GM12878 (cell line): ENCODE results near the gene SLC25A52. TPM values are rescaled to one million over a fixed set of nuclear protein-coding genes. Genes with fewer than 3 reads are reported as not detected.

Experiments
- ATAC-seq: fragments of 200-7000 bp; cut with Tn5 transposase; 3 replicates; pipeline ENCODE4 v1.9.1; 2020; ENCODE audit warnings: mild to moderate bottlenecking, moderate library complexity
- BruUV-seq: library from RNA; stranded (reverse); fragments of 400-500 nt; replicated peaks from 2 replicates; lab custom pipeline; 2021; lab: Mats Ljungman, UMichigan
- CTCF ChIA-PET: fragments of 300-600 bp; sonication (Branson Sonifier 250); formaldehyde crosslinking; extraction: SDS; loops from one replicate; lab custom pipeline; 2021; ENCODE audit warnings: inconsistent platforms; lab: Yijun Ruan, JAX
- POLR2A ChIA-PET: fragments of 350-600 bp; formaldehyde crosslinking; extraction: SDS; loops from one replicate; lab custom pipeline; 2021; ENCODE audit warnings: inconsistent platforms; lab: Charles Lee
- RAD21 ChIA-PET: fragments of 300-600 bp; sonication (Branson Sonifier 250); formaldehyde crosslinking; loops from one replicate; lab custom pipeline; 2023; ENCODE audit warnings: antibody characterized with exemption; ENCODE audit not compliant: unreplicated experiment; lab: Charles Lee
- SMC1A ChIA-PET: fragments of 300-600 bp; sonication (Branson Sonifier 250); formaldehyde crosslinking; loops from one replicate; lab custom pipeline; 2023; ENCODE audit not compliant: unreplicated experiment, uncharacterized antibody; lab: Charles Lee
- DNase-seq: peaks from one replicate; pipeline ENCODE4 v3.0.0-alpha.2; 2011; ENCODE audit warnings: low read depth, low spot score
- FAIRE-seq: peaks from 3 replicates; lab custom pipeline; 2011; peaks lifted over from hg19 to GRCh38; lab: Jason Lieb, UNC
- H2AFZ ChIP-seq: 2 replicates; pipeline ENCODE4 v1.6.0; 2011; ENCODE audit warnings: low read depth, low read length, control low read depth; ENCODE audit not compliant: control insufficient read depth
- H3K27ac ChIP-seq: 2 replicates; pipeline ENCODE4 v1.5.1; 2011; ENCODE audit warnings: control low read depth; ENCODE audit not compliant: control insufficient read depth, insufficient read depth
- H3K27me3 ChIP-seq, 2 experiments: replicated peaks in 1 of 2; 2 replicates each; pipeline versions ENCODE4 v1.6.0 to v1.6.1; 2011; ENCODE audit warnings: low read length in 1 of 2; ENCODE audit not compliant: control insufficient read depth in 2 of 2, insufficient read depth in 2 of 2
- H3K36me3 ChIP-seq, 2 experiments: 2 replicates each; pipeline ENCODE4 v1.5.1; 2011; ENCODE audit warnings: low read length in 1 of 2; ENCODE audit not compliant: control insufficient read depth in 2 of 2, insufficient read depth in 2 of 2
- H3K4me1 ChIP-seq: 2 replicates; pipeline ENCODE4 v1.6.1; 2011; ENCODE audit warnings: mild to moderate bottlenecking, low read length, moderate library complexity, mixed read lengths; ENCODE audit not compliant: control insufficient read depth, insufficient read depth
- H3K4me2 ChIP-seq: 2 replicates; pipeline ENCODE4 v1.6.0; 2011; ENCODE audit warnings: control low read depth; ENCODE audit not compliant: control insufficient read depth, insufficient read depth
- H3K4me3 ChIP-seq: fragments of 200-600 bp; sonication (generic); 2 replicates; pipeline ENCODE4 v1.5.1; 2016
- H3K79me2 ChIP-seq: 2 replicates; pipeline ENCODE4 v1.6.0; 2011; ENCODE audit warnings: low read length; ENCODE audit not compliant: control insufficient read depth, insufficient read depth
- H3K9ac ChIP-seq: 2 replicates; pipeline ENCODE4 v1.8.0; 2011; ENCODE audit warnings: low read length, control low read depth, mixed read lengths; ENCODE audit not compliant: control insufficient read depth, insufficient read depth
- H3K9me3 ChIP-seq: replicated peaks from 3 replicates; pipeline ENCODE4 v1.5.1; 2011; ENCODE audit warnings: mild to moderate bottlenecking, low read length; ENCODE audit not compliant: control insufficient read depth, insufficient read depth
- H4K20me1 ChIP-seq: 2 replicates; pipeline ENCODE4 v1.6.0; 2011; ENCODE audit not compliant: control insufficient read depth, insufficient read depth
- CHD1 ChIP-seq: IDR thresholded peaks from 2 replicates; pipeline ENCODE4 v1.6.1; 2012; ENCODE audit warnings: low read depth, low read length, improper control_type of control experiment
- CREM ChIP-seq: IDR thresholded peaks from 2 replicates; pipeline ENCODE4 v1.6.1; 2014; ENCODE audit warnings: antibody characterized with exemption, low read depth
- KLF5 ChIP-seq: fragments of 450-650 bp; IDR thresholded peaks from 2 replicates; pipeline ENCODE4 v1.6.1; 2014; ENCODE audit warnings: mild to moderate bottlenecking; ENCODE audit not compliant: partially characterized antibody
- MEF2A ChIP-seq: IDR thresholded peaks from 2 replicates; pipeline ENCODE4 v1.6.1; 2011; ENCODE audit warnings: low read depth, mild to moderate bottlenecking, low read length, moderate library complexity; ENCODE audit not compliant: insufficient read depth
- NRF1 ChIP-seq: conservative IDR thresholded peaks from 2 replicates; pipeline ENCODE4 v1.6.1; 2011; ENCODE audit warnings: mild to moderate bottlenecking, low read depth, low read length, improper control_type of control experiment
- RCOR1 ChIP-seq: conservative IDR thresholded peaks from 2 replicates; pipeline ENCODE4 v1.6.1; 2012; ENCODE audit warnings: low read depth, low read length, improper control_type of control experiment
- YY1 ChIP-seq: IDR thresholded peaks from 2 replicates; pipeline ENCODE4 v1.6.1; 2011; ENCODE audit warnings: low read depth, mild to moderate bottlenecking, low read length
- ZNF24 ChIP-seq: fragments of 450-650 bp; IDR thresholded peaks from 2 replicates; pipeline ENCODE4 v1.6.1; 2017; ENCODE audit warnings: antibody characterized with exemption, mild to moderate bottlenecking
- WGBS: methylation state at CpG from one replicate; pipeline ENCODE4 v1.1.6; 2016; ENCODE audit warnings: low lambda C conversion rate; ENCODE audit not compliant: insufficient replicate concordance, insufficient coverage; ENCODE audit errors: missing lambda C conversion rate; 5-methylcytosine and 5-hydroxymethylcytosine counted together
- in situ Hi-C: fragments of 300-500 bp; cut with MboI; formaldehyde crosslinking; loops from 9 replicates; pipeline ENCODE4 v1.14.3; 2018; ENCODE audit warnings: mixed read lengths
- intact Hi-C: fragments of 100-400 bp; cut with micrococcal nuclease; formaldehyde crosslinking; loops from one replicate; pipeline ENCODE4 v1.14.2; 2022; ENCODE audit not compliant: unreplicated experiment
- polyA plus RNA-seq, 11 experiments: library from polyadenylated mRNA; depleted of rRNA in 4 of 11; unstranded in 6 of 11; stranded (reverse) in 5 of 11; fragments of >200 nt; fragmentation: Nextera tagmentation in 4 of 11; fragmentation: Illumina TruSeq in 1 of 11; extraction: Ambion mirVana in 4 of 11; extraction: Trizol in 1 of 11; gene quantifications; 1 replicate in 1 of 11; 2 replicates in 10 of 11; pipeline versions ENCODE4 v1.2.1 to v1.2.3, GENCODE V29; 2011 to 2016; ENCODE audit warnings: inconsistent platforms in 2 of 11, missing spikeins in 2 of 11, low read depth in 1 of 11
- total RNA-seq, 4 experiments: library from RNA; depleted of rRNA in 3 of 4; stranded (reverse); fragments of >200 nt in 3 of 4; fragmentation: Illumina TruSeq in 1 of 4; extraction: Trizol in 1 of 4; gene quantifications; 2 replicates each; pipeline versions ENCODE4 v1.2.1 to v1.2.3, GENCODE V29; 2013 to 2021
- TF ChIP-seq, protein P1 (sequence below): fragments of 450-650 bp; formaldehyde crosslinking; IDR thresholded peaks from 2 replicates; pipeline ENCODE4 v1.4.0; 2020; ENCODE audit warnings: mild to moderate bottlenecking, moderate library complexity
- TF ChIP-seq, protein P2 (sequence below): IDR thresholded peaks from 2 replicates; pipeline ENCODE4 v1.6.1; 2011; ENCODE audit warnings: borderline replicate concordance, low read depth, mild to moderate bottlenecking, moderate library complexity, low read length; ENCODE audit not compliant: insufficient read depth, poor library complexity, severe bottlenecking
- TF ChIP-seq, protein P3 (sequence below): IDR thresholded peaks from 2 replicates; pipeline ENCODE4 v1.6.1; 2012; ENCODE audit warnings: low read depth, low read length, improper control_type of control experiment

SLC25A52 gene
- total and polyA plus RNA-seq, 10 of the 15 experiments (the other 5 are each of a cell fraction or from before 2014, with no cell fraction given) = not detected

DNA sequence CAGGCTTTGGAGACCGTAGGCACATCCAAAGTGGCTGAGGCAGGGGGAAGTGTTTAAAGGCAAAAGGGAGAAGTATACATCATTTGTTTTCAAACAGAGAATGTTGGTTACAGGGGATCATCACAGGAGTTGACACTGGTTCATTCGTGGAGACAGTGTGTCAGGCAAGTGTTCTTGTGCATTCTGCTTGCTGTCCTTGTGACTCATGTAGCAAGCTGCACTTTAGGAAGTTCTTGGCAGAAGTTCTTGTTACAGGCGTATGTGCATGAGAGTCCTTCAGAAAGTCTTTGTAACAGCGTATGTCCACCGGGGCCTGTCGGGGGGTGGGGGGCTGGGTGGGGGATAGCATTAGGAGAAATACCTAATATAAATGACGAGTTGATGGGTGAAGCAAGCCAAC lies 39.8 kb downstream of the SLC25A52 start:
- no peaks in the 10 kb centered on the region for H3K36me3 ChIP-seq
- RAD21 ChIA-PET = interaction anchor here (1.7 kb wide), 1 partner anchor 165 kb away, joined by 8 read pairs; no protein-coding TSS in a partner anchor
- CTCF ChIA-PET = interaction anchor here (1.0 to 2.2 kb wide), 8 partner anchors 10 to 296 kb away, joined by 3 to 9 read pairs (median 4); no protein-coding TSS in a partner anchor

More for the DNA sequence above, 39.8 kb downstream of the SLC25A52 start:
- no peaks in the 10 kb centered on the region for H3K4me1 ChIP-seq
- no peak overlapping the region for H3K9ac ChIP-seq
- 69% methylated on average over 7 of the region's 7 CpGs for WGBS
- ChIA-PET SMC1A (interaction anchor here (1.3 to 3.2 kb wide), 2 partner anchors 74 to 159 kb away, joined by 3 to 18 read pairs; no protein-coding TSS in a partner anchor), POLR2A (interaction anchor here (0.6 kb wide), 1 partner anchor 68 kb away, joined by 6 read pairs; no protein-coding TSS in a partner anchor)
- intact Hi-C loops = loop anchor here (5.0 to 10.0 kb wide), 5 partner anchors 89 to 746 kb away; no protein-coding TSS in a partner anchor
- no peak overlapping the region for H2AFZ ChIP-seq
- TF ChIP-seq RCOR1 = no peak
- TF ChIP-seq, protein P1, sequence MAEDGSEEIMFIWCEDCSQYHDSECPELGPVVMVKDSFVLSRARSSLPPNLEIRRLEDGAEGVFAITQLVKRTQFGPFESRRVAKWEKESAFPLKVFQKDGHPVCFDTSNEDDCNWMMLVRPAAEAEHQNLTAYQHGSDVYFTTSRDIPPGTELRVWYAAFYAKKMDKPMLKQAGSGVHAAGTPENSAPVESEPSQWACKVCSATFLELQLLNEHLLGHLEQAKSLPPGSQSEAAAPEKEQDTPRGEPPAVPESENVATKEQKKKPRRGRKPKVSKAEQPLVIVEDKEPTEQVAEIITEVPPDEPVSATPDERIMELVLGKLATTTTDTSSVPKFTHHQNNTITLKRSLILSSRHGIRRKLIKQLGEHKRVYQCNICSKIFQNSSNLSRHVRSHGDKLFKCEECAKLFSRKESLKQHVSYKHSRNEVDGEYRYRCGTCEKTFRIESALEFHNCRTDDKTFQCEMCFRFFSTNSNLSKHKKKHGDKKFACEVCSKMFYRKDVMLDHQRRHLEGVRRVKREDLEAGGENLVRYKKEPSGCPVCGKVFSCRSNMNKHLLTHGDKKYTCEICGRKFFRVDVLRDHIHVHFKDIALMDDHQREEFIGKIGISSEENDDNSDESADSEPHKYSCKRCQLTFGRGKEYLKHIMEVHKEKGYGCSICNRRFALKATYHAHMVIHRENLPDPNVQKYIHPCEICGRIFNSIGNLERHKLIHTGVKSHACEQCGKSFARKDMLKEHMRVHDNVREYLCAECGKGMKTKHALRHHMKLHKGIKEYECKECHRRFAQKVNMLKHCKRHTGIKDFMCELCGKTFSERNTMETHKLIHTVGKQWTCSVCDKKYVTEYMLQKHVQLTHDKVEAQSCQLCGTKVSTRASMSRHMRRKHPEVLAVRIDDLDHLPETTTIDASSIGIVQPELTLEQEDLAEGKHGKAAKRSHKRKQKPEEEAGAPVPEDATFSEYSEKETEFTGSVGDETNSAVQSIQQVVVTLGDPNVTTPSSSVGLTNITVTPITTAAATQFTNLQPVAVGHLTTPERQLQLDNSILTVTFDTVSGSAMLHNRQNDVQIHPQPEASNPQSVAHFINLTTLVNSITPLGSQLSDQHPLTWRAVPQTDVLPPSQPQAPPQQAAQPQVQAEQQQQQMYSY (CRISPR knock-in tag) = no peak
- no peak for TF ChIP-seq ZNF24
- TF ChIP-seq, protein P2, sequence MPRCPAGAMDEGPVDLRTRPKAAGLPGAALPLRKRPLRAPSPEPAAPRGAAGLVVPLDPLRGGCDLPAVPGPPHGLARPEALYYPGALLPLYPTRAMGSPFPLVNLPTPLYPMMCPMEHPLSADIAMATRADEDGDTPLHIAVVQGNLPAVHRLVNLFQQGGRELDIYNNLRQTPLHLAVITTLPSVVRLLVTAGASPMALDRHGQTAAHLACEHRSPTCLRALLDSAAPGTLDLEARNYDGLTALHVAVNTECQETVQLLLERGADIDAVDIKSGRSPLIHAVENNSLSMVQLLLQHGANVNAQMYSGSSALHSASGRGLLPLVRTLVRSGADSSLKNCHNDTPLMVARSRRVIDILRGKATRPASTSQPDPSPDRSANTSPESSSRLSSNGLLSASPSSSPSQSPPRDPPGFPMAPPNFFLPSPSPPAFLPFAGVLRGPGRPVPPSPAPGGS = no peak
- TF ChIP-seq MEF2A = no peak
- TF ChIP-seq, protein P3, sequence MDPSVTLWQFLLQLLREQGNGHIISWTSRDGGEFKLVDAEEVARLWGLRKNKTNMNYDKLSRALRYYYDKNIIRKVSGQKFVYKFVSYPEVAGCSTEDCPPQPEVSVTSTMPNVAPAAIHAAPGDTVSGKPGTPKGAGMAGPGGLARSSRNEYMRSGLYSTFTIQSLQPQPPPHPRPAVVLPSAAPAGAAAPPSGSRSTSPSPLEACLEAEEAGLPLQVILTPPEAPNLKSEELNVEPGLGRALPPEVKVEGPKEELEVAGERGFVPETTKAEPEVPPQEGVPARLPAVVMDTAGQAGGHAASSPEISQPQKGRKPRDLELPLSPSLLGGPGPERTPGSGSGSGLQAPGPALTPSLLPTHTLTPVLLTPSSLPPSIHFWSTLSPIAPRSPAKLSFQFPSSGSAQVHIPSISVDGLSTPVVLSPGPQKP = no peak
- no peak for TF ChIP-seq KLF5
- no peak for TF ChIP-seq CREM
- TF ChIP-seq YY1 = no peak
- TF ChIP-seq NRF1 = no peak
- TF ChIP-seq CHD1 = no peak
- H3K9me3 ChIP-seq = no peaks in the 10 kb centered on the region; the same call in 1 of the 3 replicates
- in situ Hi-C loops = loop anchor here (5.0 kb wide), 1 partner anchor 164 kb away; no protein-coding TSS in a partner anchor
- no peak for FAIRE-seq
- BruUV-seq = no TSS peak
- H3K4me2 ChIP-seq = no peak overlapping the region
- ATAC-seq = no peak
- H3K27ac ChIP-seq = no peak overlapping the region
- no peaks in the 10 kb centered on the region for H4K20me1 ChIP-seq
- DNase-seq = no peak
- H3K27me3 ChIP-seq = no peaks in the 10 kb centered on the region
- no peaks in the 10 kb centered on the region for H3K79me2 ChIP-seq
- no peak overlapping the region for H3K4me3 ChIP-seq
